Posterior vena cava (tissue), 2 donors: Measurements from ENCODE around the gene OSBPL2. TPM values are rescaled to one million over a fixed set of nuclear protein-coding genes. Genes with fewer than 3 reads are reported as not detected.

Experiments used
- DNase-seq: peaks from one replicate; pipeline ENCODE4 v3.0.0-alpha.2; 2020; ENCODE audit warnings: low spot score
- intact Hi-C, 2 donors: fragments of 100-400 bp; cut with DNase I; formaldehyde crosslinking; loops; one replicate each; pipeline versions ENCODE4 v1.14.1 to v1.14.2; 2022 to 2023
- total RNA-seq, 2 donors: library from RNA; stranded (reverse); fragmentation: NEBNext Ultra II Directional; extraction: Animal tissue kit (Norgen Biotek cat#: 25700); gene quantifications; one replicate each; pipeline ENCODE4 v1.2.1, GENCODE V29; 2021
- donor health status: DM: yes; HTN: yes; CAD: no.
- donor health status: DM: yes; HTN: yes; CAD: no.

The OSBPL2 gene
- total RNA-seq, 2 donors from 2014 or later: 31.8 to 34.7 TPM

DNA sequence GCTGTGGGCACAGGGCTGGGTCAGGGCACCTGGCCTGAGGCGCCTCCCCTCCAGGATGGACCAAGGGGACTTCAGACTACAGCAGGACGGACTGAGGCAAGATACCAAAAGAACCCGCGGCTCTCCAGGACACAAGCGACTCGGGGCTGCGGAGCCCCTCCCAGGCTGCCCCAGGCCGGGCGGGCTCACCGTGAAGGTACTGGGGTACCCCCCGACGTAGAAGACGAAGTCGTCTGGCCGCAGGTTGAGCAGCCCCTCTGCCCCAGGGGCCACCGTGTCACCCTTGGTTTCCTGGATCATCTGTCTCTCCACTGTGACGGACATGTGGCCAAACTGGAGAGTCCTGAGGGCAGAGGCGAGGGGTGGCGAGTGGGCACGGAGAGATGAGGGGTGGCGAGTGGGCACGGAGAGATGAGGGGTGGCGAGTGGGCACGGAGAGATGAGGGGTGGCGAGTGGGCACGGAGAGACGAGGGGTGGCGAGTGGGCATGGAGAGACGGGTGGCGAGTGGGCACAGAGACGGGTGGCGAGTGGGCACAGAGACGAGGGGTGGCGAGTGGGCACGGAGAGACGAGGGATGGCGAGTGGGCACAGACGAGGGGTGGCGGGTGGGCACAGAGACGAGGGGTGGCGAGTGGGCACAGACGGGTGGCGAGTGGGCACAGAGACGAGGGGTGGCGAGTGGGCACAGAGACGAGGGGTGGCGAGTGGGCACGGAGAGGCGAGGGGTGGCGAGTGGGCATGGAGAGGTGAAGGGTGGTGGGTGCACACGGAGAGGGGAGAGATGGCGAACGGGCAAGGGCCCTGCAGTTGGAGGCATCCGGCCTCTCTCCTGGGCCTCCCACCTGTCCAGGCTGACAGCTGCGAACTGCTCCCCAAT, 75.4 kb downstream of the OSBPL2 start:
- DNase-seq: no peak
- intact Hi-C loops: loop anchor here in 1 of 2 donors (10.0 kb wide), 1 partner anchor 51 kb away; the partner anchor contains the start of gene LAMA5

- no peak for DNase-seq
- intact Hi-C loops: loop anchor here in 1 of 2 donors (10.0 kb wide), 1 partner anchor 51 kb away; the partner anchor contains the start of gene LAMA5
Measured at GRCh38 chr20:62314339-62314638, 76.0 kb downstream of the OSBPL2 start.

- intact Hi-C loops: loop anchor here in 1 of 2 donors (5.0 to 10.0 kb wide), 2 partner anchors 50 to 1988 kb away; partner anchors contain the start of gene LAMA5
- DNase-seq: no peak
Measured at GRCh38 chr20:62314711-62315302, 76.5 kb downstream of the OSBPL2 start.

DNA sequence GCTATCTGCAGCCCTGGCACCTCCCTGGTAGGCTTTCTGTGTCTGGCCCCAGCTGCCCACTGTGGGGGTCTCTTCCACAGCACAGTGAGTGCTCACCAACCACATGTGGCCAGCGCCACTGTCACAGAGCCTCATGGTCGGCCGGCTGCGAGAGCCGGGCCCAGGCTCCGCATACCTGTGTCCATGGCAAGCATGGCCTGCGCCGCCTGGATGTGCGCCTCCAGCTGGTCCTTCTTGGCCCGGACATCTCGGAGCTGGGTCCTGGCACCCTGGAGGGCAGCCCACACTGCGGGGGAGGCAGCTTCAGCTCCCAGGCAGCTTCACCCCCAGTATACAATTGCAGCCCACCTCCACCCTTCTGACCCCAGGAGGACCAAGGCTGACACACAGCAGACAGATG, 77.5 kb downstream of the OSBPL2 start:
- intact Hi-C loops: loop anchor here in 1 of 2 donors (5.0 to 10.0 kb wide), 2 partner anchors 49 to 1988 kb away; partner anchors contain the start of gene LAMA5
- DNase-seq: no peak

GRCh38 chr20:62316331-62317166, 78.2 kb downstream of the OSBPL2 start:
- intact Hi-C loops: loop anchor here in 1 of 2 donors (5.0 to 10.0 kb wide), 2 partner anchors 48 to 1989 kb away; partner anchors contain the start of gene LAMA5

GRCh38 chr20:62317167-62317655, 78.9 kb downstream of the OSBPL2 start:
- intact Hi-C loops: loop anchor here in 1 of 2 donors (5.0 to 10.0 kb wide), 2 partner anchors 48 to 1990 kb away; partner anchors contain the start of gene LAMA5
- DNase-seq: no peak

More at GRCh38 chr20:62316331-62317166, 78.2 kb downstream of the OSBPL2 start:
- DNase-seq: no peak

DNA sequence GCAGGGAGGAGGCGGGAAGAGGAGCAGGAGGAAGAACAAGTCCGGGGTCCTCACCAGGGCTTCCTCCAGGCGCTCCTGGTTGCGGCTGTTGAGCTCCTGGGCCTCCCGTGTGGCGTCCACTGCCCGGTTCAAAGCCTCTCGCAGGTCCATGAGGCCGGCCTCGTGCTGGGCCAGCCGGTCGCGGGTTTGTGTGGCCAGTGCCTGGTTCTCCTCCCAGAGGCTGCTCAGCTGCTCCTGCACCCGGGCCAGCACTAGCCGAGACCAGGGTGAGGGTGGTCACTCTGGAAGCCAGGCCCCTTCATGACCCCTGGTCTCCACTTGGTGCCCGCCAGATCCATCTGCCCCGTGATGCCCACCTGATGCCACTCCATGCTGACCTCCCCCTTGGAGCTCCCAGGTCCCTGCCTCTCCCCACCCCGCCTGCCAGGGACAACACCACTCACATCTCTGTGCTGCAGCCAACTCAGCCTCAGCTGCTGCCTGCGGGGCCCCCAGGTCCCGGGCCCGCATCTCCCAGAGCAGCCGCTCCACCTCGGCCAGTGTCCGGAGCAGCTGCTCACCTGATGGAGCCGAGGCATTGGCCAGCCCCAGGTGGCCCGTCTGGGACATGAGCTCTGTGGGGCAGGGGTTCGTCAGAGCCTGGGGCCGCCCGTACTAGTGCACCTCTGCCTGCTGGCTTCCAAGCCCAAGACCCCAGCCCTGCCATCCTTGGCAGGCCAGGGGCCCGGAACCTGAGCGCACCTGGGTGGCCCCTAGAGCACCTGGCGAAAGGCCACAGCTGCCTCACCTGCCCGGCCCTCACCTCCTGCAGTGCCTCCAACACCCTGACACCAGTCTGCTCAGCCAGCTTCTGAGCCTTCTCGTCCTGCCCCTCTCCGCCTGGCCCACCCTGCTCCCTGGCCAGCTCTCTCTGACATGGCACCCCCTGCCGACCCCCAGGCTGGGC, 80.4 kb downstream of the OSBPL2 start:
- no peak for DNase-seq
- intact Hi-C loops: loop anchor here in 1 of 2 donors (5.0 to 10.0 kb wide), 2 partner anchors 46 to 1991 kb away; partner anchors contain the start of gene LAMA5

DNA sequence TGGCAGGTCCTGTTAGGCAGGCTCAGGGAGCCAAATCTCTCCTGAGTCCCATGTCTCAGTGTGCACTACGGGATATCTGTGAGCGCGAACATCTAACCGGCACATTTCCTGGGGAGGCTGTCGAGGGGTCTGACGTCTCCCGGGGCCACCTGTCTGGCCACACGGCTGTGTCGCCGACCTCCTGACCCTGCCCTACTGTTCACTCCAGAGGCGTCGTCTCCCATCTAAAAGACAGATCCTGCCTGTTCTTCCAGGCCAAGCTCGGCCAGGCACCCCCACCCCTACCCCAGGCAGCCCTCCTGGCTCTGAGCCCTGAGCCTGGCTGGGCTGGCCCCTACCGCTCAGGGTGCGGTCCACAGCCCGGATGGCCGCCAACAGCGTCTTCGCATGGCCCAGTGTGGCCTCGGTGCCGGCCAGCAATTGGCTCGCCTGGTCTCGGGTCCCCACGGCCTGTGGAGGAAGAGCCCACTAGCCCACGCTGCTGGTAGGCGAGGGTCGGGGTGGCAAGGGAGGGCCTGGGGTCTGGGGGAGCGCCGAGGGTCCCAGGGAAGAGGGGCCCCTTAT, 81.1 kb downstream of the OSBPL2 start:
- intact Hi-C loops: loop anchor here in 1 of 2 donors (5.0 to 10.0 kb wide), 2 partner anchors 45 to 1992 kb away; partner anchors contain the start of gene LAMA5

GRCh38 chr20:62320581-62321354, 82.4 kb downstream of the OSBPL2 start:
- DNase-seq: no peak
- intact Hi-C loops: no loop called here

More for the DNA sequence above, 81.1 kb downstream of the OSBPL2 start:
- DNase-seq: no peak

DNA sequence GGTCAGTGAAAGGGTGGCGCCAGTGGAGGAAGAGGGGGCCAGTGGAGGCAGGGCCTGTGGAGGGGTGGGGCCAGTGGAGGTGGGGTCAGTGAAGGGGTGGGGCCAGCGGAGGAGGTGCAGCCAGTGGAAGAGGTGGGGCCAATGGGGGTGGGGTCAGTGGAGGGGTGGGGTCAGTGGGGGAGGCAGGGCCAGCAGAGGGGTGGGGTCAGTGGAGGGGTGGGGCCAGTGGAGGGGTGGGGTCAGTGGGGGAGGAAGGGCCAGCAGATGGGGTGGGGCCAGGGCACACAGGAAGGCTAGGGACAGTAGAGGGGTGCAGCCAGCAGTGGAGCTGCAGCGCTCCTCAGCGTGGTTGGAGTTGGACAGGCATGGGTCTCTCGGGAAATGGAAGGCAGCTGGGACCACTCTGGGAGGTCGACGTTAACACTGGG, 83.2 kb downstream of the OSBPL2 start:
- intact Hi-C loops: no loop called here
- no peak for DNase-seq

DNA sequence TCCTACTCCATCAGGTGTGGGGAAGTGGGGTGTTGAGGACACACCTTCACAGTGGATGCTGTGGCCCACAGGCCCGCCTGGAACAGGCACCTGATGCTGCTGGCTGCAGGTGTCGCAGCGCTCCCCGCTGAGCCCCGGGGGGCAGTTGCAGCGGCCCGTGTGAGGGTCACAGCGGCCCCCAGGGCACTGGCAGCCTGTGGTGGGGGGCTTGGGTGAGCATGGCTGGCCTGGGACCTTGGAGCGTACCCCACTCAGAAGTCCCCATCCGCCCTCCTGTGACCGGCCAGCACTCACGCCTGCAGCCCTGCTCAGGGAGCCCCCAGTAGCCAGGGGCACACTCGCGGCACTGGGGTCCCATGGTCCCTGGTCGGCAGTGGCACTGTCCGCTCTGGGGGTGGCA, 83.7 kb downstream of the OSBPL2 start:
- DNase-seq: no peak
- intact Hi-C loops: no loop called here

GRCh38 chr20:62322492-62323041, 84.2 kb downstream of the OSBPL2 start:
- intact Hi-C loops: no loop called here

DNA sequence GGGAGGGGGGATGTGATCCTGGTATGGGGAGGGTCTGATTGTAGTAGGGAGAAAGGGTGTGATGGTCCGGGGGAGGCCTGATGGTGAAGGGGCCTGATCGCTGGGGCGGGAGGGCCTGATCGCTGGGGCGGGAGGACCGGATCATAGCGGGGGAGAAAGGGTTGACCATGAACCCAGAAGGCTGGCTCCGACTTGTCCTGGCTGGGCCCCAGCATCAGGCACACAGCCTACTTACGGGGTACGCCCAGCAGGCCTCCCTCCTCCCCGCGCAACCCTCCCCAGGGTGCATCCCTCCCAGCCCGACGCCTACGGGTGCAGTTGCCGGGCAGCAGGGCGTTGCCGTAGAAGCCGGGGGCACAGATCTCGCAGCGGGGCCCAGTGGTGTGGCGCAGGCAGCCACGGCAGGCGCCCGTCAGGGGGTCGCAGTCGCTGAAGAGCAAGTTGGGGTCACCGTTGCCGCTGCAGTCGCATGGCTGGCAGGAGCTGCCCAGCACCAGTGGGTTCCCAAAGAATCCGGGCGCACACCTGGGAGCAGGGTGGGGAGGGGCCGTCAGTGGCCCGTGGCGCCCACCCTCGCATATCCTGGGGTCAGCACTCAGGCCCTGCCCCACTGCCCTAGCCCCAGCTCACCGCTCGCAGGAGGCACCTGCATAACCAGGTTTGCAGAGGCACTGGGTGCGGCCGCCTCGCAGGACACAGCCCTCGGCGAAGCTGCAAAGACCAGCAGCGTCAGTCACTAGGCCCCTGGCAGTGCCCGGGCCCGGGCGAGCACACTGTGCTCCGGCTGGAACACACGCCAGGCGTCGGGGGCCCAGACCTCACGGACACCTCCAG, 85.0 kb downstream of the OSBPL2 start:
- intact Hi-C loops: no loop called here
- no peak for DNase-seq

More at GRCh38 chr20:62322492-62323041, 84.2 kb downstream of the OSBPL2 start:
- DNase-seq: no peak

DNA sequence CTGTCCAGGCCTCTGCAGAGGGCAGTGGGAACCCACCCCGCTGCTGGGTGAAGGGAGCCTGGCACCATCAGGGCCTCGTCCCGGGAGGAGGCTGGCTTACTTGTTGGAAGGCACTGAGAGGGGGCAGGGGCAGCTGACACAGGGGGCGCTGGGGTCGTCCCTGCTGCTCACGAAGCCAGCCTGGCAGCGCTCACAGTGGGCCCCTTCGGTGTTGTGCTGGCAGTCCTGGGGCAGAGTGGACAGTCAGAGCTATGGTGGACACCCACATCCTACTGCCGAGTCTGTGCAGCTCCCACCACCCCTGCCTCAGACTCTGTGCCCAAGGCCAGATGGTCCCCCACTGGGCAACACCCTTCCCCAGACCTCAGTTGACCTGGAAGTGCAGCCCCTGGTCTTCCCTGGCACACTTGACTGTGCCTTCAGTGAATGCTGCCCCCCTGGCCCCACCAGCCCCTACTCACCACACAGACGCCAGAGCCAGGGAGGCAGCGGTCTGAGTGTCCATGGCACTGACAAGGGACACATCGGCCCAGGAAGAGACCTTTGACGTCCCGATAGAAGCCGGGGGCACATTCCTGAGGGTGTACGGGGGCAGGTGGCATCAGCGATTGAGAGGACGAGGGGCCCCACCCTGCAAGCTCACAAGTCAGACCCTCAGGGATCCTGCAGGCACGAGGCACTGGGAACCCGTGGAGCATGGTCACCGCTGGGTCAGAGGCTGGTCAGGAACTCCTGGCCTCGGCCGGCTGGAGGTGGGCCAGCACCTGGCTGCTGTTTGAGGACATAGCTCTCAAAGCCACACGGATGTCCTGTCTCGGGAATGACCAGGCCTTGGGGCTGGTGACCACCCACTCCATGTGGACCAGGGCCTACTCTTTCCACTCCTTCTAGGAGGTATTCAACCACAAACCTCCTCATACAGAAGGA, 85.9 kb downstream of the OSBPL2 start:
- intact Hi-C loops: no loop called here
- DNase-seq: no peak
